GM21390 (cell line): ENCODE results near the gene PXDN.

ENCODE experiments used
- ATAC-seq: cut with Tn5 transposase; IDR thresholded peaks from one replicate; pipeline ENCODE4 v1.9.1; 2021; ENCODE audit not compliant: unreplicated experiment

The PXDN gene

GRCh38 chr2:1601067-1601412, 143.3 kb downstream of the PXDN start:
- ATAC-seq = no peak

DNA sequence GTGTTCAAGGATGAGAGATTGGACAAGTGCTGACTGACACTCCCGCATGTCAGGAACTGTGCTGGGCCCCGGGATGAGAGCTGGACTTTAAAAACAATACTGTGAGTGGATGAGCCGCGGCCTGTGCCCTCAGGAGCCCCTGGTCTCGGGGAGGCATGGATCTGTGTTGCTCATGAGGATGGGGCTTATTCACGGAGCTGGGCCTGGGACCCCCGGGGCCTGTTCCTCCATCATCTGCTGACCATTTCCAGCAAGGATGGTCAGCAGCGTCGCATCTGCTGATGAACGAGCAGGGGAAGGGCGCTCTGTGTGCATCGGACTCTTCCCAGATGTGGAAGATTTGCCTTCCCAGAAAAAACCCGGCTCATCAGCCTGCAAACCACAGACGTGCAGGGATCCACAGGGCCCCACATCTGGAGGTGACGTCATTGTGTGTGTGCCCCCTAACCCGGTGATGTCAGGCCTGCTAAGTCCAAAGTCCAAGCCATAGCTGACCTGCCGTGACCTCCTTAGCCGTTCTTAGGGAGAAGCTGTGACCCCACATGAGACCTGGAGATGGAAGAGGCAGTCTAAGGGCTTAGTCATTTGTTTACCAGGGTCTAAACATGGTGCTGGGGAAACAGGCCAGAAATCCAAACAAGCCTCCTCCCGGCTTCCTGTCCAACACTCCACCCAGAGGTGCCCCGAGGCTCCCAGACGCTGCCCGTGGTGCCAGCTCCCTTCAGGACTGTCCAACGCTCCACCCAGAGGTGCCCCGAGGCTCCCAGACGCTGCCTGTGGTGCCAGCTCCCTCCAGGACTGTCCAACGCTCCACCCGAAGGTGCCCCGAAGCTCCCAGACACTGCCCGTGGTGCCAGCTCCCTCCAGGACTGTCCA, 143.9 kb downstream of the PXDN start:
- no peak for ATAC-seq

- no peak for ATAC-seq
Observed at GRCh38 chr2:1599301-1600085, 144.8 kb downstream of the PXDN start.

DNA sequence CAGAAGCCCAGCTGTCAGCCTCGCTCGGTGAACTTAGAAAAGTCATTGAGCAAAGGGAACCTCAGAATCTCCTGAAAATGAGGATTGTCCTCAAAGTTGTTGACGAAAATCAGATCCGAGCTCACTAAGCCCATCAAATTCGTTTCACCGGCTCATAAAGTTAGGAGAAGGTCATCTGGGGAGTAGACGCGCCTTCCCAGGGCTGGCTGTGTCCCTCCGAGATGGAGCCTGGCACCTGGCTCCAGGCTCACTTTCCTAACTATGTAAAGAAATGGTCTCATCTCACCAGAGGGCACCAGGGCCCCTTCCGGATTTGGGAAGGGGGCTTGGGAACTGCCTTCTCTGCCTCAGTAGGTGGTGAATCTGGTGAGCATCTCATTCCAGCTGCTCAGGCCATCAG, 145.5 kb downstream of the PXDN start:
- ATAC-seq = no peak

DNA sequence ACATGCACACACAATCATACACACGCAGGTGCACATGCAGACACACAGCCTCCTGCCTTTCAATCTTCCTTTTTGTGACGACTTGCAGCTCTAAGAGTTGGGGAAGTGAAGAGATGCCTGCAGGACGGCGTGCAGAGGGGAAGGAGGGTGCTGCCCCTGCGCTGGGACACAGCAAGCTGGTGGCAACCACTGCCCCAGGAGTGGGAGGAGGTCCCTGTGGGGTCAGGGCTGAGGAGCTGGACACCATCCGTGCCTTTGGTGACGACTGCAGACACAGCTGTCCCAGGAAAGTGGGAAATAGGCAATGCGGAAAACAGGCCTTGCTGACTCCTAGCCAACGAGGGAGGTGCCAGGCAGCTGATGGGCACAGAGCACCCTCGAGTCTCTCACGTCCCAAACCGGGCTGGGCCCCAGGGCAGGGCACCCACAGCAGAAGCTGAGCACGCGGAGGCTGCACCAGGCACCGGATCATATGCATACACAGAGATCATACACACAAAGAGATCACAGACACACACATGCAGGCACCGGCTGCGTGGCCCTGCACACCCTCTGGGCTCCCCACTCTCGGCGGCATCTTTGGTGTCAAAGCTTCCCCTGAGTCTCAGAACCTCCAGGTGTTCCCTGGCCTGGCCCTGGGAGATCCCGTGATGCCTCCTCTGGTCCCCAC, 146.1 kb downstream of the PXDN start:
- ATAC-seq = no peak

DNA sequence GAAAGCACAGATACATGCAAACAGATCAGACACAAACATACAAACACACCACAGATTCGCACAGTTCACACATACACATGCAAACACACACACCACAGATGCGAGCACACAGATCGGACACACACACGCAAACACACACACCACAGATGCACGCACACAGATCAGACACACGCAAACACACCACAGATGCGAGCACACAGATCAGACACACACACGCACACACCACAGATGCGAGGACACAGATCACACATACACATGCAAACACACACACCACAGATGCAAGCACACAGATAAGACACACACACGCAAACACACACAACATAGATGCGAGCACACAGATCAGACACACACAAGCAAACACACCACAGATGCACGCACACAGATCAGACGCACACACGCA, 149.0 kb downstream of the PXDN start:
- ATAC-seq = no peak

- no peak for ATAC-seq
Observed at GRCh38 chr2:1594373-1595171, 149.7 kb downstream of the PXDN start.

GRCh38 chr2:1594123-1594372, 150.3 kb downstream of the PXDN start:
- ATAC-seq = no peak

- no peak for ATAC-seq
Observed at GRCh38 chr2:1593371-1594122, 150.8 kb downstream of the PXDN start.

- ATAC-seq = no peak
Observed at GRCh38 chr2:1591978-1592907, 152.1 kb downstream of the PXDN start.

DNA sequence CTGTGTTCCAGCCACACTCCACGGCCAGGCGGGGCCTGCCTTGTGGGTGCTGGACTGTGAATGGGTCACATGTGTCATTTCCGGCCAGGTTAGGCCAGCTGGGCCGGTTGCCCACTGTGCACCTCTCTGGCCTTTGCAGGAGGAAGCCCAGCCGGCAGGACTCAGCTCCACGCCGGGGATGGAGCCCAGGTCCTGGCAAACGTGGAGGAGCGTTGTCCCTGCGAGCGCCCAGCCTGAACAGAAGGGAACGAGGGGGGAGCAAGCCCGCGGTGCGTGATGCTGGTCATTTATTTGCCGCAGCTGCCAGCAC, 152.9 kb downstream of the PXDN start:
- no peak for ATAC-seq

GRCh38 chr2:1590596-1591460, 153.5 kb downstream of the PXDN start:
- ATAC-seq = no peak

- no peak for ATAC-seq
Observed at GRCh38 chr2:1588978-1589621, 155.2 kb downstream of the PXDN start.

DNA sequence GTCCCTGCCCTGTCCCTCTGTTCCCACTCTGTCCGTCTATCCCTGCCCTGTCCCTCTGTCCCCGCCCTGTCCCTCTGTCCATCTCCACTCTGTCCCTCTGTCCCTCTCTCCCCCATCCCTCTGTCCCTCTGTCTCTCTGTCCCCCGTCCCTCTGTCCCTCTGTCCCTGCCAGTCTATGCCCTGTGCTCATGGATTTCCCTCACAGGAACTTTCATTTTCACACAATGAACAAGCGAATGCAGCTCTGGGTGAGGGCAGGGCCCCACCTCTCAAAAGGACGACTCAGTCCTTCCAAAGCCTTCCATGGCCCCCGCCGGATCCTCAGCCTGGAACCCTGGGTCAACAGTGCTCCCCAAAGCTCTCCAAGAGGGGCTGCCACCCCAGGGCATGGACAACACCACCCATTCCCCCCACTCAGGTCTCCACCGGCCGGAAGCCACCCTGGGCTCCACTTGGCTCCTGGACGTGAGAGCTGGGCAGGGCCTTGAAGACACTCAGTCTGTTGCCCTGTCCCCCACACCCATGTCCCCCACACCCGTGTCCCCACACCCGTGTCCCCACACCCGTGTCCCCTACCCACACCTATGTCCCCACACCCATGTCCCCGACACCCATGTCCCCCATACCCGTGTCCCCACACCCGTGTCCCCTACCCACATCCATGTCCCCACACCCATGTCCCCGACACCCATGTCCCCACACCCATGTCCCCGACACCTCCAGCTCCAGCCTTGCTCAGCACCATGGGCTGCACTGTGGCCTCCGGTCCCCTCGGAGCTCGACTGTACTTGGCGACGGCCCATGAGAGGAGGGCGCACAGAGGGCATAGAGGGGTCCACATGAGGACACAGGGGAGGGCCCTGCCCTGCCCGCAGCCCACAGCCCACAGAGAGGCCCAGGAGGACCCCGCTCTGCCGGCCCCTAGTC, 156.0 kb downstream of the PXDN start:
- ATAC-seq = no peak

GRCh38 chr2:1586923-1587840, 157.1 kb downstream of the PXDN start:
- no peak for ATAC-seq

GRCh38 chr2:1586251-1586922, 157.9 kb downstream of the PXDN start:
- ATAC-seq = no peak
